Testis (tissue), 3 donors: Measurements from ENCODE around the gene SLC9C1. TPM values are rescaled to one million over a fixed set of nuclear protein-coding genes. Genes with fewer than 3 reads are reported as not detected.

ENCODE experiments used
- DNase-seq: peaks from one replicate; pipeline ENCODE4 v3.0.0-alpha.2; 2019
- H3K27ac ChIP-seq, 2 donors: fragments of 200-600 bp; sonication (generic); one replicate each; pipeline ENCODE4 v1.5.1; 2019
- H3K27me3 ChIP-seq: fragments of 200-600 bp; sonication (generic); one replicate; pipeline ENCODE4 v1.5.1; 2019
- H3K36me3 ChIP-seq: fragments of 200-600 bp; sonication (generic); one replicate; pipeline ENCODE4 v1.5.1; 2017; ENCODE audit warnings: low read depth; ENCODE audit errors: missing control alignments
- H3K4me1 ChIP-seq: fragments of 200-600 bp; sonication (generic); one replicate; pipeline ENCODE4 v1.5.1; 2019
- H3K4me3 ChIP-seq, 2 donors: fragments of 200-600 bp; sonication (generic); one replicate each; pipeline ENCODE4 v1.5.1; 2017 to 2019
- H3K9me3 ChIP-seq: fragments of 200-600 bp; sonication (generic); one replicate; pipeline ENCODE4 v1.5.1; 2017
- POLR2A ChIP-seq: fragments of 450-650 bp; IDR thresholded peaks from one replicate; pipeline ENCODE4 v1.6.1; 2017; ENCODE audit warnings: antibody characterized with exemption, mild to moderate bottlenecking, moderate library complexity
- WGBS, 2 donors: methylation state at CpG; one replicate each; pipeline ENCODE4 v1.1.5; 2018; 5-methylcytosine and 5-hydroxymethylcytosine counted together
- intact Hi-C: fragments of 100-400 bp; cut with DNase I; formaldehyde crosslinking; loops from one replicate; pipeline ENCODE4 v1.15.1; 2023; ENCODE audit warnings: low total_unique reads
- polyA plus RNA-seq: library from polyadenylated mRNA; stranded (reverse); fragments of 350-450 nt; fragmentation: Illumina TruSeq; extraction: RNeasy Lipid Tissue Mini Kit (QIAGEN cat#74804); gene quantifications from one replicate; pipeline ENCODE4 v1.2.3, GENCODE V29; 2014; ENCODE audit warnings: low read depth, low replicate concordance; ENCODE audit not compliant: insufficient read depth
- total RNA-seq, 2 donors: library from RNA; depleted of rRNA; stranded (reverse); fragments of >200 nt; gene quantifications; one replicate each; pipeline ENCODE4 v1.2.3, GENCODE V29; 2016
- TF ChIP-seq, protein P1 (sequence below), 3 experiments: fragments of 450-650 bp in 2 of 3; fragments of 200-600 bp in 1 of 3; sonication (generic) in 1 of 3; IDR thresholded peaks; one replicate each; pipeline ENCODE4 v1.5.1; 2016 to 2019; ENCODE audit warnings: antibody characterized with exemption in 3 of 3, mild to moderate bottlenecking in 2 of 3, moderate library complexity in 1 of 3

The SLC9C1 gene
- total and polyA plus RNA-seq, 3 donors from 2014 or later = 3.0 to 20.0 (median 9.8) TPM

DNA sequence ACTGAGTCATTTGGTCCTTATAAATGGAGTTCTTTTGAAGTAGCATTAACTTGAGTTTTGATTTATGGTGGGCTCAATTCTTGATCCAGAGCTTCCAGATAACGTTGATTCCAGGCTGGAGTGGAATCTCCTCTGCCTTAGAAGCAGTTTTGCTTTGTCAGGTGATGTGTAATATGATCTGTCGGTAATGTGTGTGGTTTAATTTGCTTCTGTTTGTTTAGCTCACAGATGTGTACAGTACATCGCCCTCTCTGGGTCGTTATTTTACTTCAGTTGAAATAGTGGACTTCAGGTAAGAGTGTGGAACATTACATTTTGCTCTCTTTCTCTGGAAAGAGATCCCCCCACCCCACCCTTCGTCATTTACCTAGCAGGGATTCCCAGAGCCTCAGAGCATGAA is 184.7 kb downstream of the SLC9C1 start:
- DNase-seq = no peak
- WGBS, 2 donors = 65 to 70% methylated on average over 5 of the region's 5 CpGs
- no peak overlapping the region for H3K27ac ChIP-seq
- H3K36me3 ChIP-seq = no peaks in the 10 kb centered on the region
- H3K4me3 ChIP-seq = no peak overlapping the region
- TF ChIP-seq POLR2A = no peak
- TF ChIP-seq, protein P1, sequence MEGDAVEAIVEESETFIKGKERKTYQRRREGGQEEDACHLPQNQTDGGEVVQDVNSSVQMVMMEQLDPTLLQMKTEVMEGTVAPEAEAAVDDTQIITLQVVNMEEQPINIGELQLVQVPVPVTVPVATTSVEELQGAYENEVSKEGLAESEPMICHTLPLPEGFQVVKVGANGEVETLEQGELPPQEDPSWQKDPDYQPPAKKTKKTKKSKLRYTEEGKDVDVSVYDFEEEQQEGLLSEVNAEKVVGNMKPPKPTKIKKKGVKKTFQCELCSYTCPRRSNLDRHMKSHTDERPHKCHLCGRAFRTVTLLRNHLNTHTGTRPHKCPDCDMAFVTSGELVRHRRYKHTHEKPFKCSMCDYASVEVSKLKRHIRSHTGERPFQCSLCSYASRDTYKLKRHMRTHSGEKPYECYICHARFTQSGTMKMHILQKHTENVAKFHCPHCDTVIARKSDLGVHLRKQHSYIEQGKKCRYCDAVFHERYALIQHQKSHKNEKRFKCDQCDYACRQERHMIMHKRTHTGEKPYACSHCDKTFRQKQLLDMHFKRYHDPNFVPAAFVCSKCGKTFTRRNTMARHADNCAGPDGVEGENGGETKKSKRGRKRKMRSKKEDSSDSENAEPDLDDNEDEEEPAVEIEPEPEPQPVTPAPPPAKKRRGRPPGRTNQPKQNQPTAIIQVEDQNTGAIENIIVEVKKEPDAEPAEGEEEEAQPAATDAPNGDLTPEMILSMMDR (IDR thresholded peaks at IDR 0.05) = no peak
- intact Hi-C loops = no loop called here
- H3K27me3 ChIP-seq = no peaks in the 10 kb centered on the region
- H3K4me1 ChIP-seq = no peaks in the 10 kb centered on the region
- H3K9me3 ChIP-seq = no peaks in the 10 kb centered on the region

DNA sequence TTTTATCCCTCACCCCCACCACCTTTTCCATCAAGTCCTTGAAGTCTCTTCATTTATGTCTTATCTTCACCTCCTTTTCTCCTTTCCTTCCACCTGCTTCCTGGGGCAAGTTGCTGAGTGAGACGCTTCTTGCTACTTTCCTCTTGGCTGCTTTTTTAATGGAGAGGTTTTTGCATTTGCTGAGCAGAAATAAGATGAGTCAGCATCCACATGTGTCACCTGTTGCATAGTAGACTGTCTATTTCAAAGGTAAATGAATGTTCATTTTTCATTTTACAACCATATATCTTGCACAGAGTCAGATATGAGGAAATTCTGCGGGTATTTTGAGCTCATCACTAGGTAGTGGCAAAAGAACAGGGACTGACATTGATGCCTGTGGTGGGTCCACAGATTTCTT is 189.2 kb downstream of the SLC9C1 start:
- intact Hi-C loops = no loop called here
- no peaks in the 10 kb centered on the region for H3K9me3 ChIP-seq
- no peaks in the 10 kb centered on the region for H3K27me3 ChIP-seq
- H3K4me3 ChIP-seq = no peak overlapping the region
- no peak for DNase-seq
- TF ChIP-seq POLR2A = no peak
- TF ChIP-seq, protein P1 (IDR thresholded peaks at IDR 0.05) = no peak
- H3K36me3 ChIP-seq = no peaks in the 10 kb centered on the region
- H3K27ac ChIP-seq = no peak overlapping the region
- WGBS, 2 donors = 95 to 97% methylated on average over 2 of the region's 2 CpGs
- H3K4me1 ChIP-seq = no peaks in the 10 kb centered on the region

DNA sequence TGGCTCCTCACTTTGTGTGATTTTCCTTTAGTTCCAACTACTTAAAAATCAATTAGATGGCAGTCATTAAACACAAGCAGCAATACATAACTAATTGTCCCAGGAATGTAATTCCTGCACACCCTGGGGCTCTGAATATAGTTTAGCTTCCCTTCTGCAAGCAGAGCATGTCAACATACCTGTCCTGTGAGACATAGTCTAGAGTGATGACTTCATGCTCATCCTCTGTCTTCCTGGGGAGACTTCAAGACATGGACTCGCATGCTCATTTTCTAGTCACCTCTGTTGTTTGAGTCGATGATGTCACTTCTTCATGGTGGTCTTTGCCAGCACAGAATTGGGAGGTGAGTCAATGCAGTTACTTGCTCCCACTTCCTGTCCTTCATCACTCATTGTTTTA is 192.1 kb downstream of the SLC9C1 start:
- TF ChIP-seq, protein P1 (IDR thresholded peaks at IDR 0.05) = no peak
- TF ChIP-seq POLR2A = no peak
- intact Hi-C loops = no loop called here
- H3K36me3 ChIP-seq = no peaks in the 10 kb centered on the region
- no peaks in the 10 kb centered on the region for H3K4me1 ChIP-seq
- no peaks in the 10 kb centered on the region for H3K27me3 ChIP-seq
- WGBS, 2 donors = 87 to 92% methylated on average over 2 of the region's 2 CpGs
- no peak for DNase-seq
- no peaks in the 10 kb centered on the region for H3K9me3 ChIP-seq
- H3K4me3 ChIP-seq = no peak overlapping the region
- no peak overlapping the region for H3K27ac ChIP-seq

DNA sequence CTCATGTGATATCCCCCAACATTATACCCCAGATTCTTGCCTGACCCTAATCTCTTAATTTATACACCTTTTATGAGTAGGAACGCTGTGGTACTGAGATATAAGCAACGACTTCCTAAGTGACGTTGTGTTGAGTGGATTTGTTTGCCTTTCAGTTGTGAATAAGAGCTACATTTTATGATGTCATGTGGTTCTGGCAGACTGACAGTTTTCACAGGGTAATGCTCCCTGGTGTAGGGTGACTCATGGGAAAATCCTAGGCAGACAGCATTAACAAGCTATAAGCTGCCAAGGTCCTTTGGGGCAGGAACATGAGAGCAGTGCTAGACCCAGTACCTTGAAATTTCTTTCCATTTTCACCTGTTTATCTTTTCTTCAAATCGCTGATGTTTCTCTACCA is 196.6 kb downstream of the SLC9C1 start:
- TF ChIP-seq, protein P1 (IDR thresholded peaks at IDR 0.05) = no peak
- TF ChIP-seq POLR2A = no peak
- DNase-seq = no peak
- Histone ChIP-seq H3K36me3 (no peaks in the 10 kb centered on the region), H3K27ac (no peak overlapping the region), H3K27me3 (no peaks in the 10 kb centered on the region), H3K4me1 (no peaks in the 10 kb centered on the region), H3K9me3 (no peaks in the 10 kb centered on the region), H3K4me3 (no peak overlapping the region)
- intact Hi-C loops = no loop called here
- 58 to 74% methylated on average over 4 of the region's 4 CpGs for WGBS, 2 donors

DNA sequence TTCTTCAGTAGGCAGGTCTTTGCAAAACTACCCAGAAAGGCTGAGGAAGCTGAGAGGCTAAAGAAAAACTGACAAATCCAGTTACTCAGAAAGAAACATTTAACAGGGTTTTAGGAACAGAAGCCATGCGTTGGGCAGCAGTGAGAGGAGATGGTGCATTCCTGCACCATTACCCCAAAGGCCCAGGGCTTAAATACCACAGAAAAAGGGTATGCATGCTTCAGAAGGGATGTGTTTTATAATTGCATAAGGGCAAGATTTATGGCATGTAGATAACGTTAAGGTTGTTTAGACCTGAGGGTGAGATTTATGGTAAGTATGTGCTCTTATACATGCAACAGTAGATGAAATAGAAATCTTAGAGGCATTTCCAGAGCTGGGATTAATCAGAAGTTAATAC is 197.8 kb downstream of the SLC9C1 start:
- Histone ChIP-seq H3K4me1 (no peaks in the 10 kb centered on the region), H3K9me3 (no peaks in the 10 kb centered on the region), H3K36me3 (no peaks in the 10 kb centered on the region), H3K27me3 (no peaks in the 10 kb centered on the region), H3K4me3 (no peak overlapping the region), H3K27ac (no peak overlapping the region)
- no peak for TF ChIP-seq POLR2A
- TF ChIP-seq, protein P1 (IDR thresholded peaks at IDR 0.05) = no peak
- intact Hi-C loops = no loop called here
- WGBS, 2 donors = 49 to 61% methylated on average over 2 of the region's 2 CpGs
- DNase-seq = no peak
